ENCODE results near the gene TRHDE. TPM values are rescaled to one million over a fixed set of nuclear protein-coding genes. Genes with fewer than 3 reads are reported as not detected.

TRHDE gene
- total and polyA plus RNA-seq, 3 donors from 2014 or later: 2.8 to 8.5 (median 3.9) TPM

DNA sequence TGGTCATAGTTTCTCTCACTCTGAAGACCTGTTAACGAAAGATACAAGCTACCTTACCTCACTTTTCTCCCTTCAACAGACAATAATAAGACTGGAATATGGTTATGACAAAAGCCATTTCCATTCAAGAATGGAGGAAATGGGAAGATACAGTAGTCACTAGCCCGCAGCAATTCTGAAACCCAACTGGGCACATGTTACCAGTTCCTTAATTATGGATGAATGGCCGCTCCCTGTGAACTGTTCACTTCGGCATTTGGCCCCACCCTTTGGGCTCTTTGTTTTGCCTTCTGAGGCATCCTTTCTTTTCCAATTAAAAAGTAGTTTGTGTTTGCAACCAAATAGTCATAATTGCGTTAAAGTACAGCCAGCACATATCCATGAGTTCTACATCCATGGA lies 19.0 kb downstream of the TRHDE start:
- Histone ChIP-seq H3K36me3 (ENCODE audit: low read depth, missing control alignments) (no peaks in the 10 kb centered on the region), H3K4me1 (no peaks in the 10 kb centered on the region), H3K27me3 (no peaks in the 10 kb centered on the region), H3K27ac (no peak overlapping the region), H3K9me3 (no peaks in the 10 kb centered on the region), H3K4me3 (no peak overlapping the region)
- WGBS, 2 donors: 89 to 92% methylated on average over 5 of the region's 5 CpGs
- TF ChIP-seq, protein P1, sequence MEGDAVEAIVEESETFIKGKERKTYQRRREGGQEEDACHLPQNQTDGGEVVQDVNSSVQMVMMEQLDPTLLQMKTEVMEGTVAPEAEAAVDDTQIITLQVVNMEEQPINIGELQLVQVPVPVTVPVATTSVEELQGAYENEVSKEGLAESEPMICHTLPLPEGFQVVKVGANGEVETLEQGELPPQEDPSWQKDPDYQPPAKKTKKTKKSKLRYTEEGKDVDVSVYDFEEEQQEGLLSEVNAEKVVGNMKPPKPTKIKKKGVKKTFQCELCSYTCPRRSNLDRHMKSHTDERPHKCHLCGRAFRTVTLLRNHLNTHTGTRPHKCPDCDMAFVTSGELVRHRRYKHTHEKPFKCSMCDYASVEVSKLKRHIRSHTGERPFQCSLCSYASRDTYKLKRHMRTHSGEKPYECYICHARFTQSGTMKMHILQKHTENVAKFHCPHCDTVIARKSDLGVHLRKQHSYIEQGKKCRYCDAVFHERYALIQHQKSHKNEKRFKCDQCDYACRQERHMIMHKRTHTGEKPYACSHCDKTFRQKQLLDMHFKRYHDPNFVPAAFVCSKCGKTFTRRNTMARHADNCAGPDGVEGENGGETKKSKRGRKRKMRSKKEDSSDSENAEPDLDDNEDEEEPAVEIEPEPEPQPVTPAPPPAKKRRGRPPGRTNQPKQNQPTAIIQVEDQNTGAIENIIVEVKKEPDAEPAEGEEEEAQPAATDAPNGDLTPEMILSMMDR (IDR thresholded peaks at IDR 0.05): no peak
- TF ChIP-seq POLR2A (IDR thresholded peaks at IDR 0.05): no peak
- intact Hi-C loops (cut with DNase I; ENCODE audit: low total_unique reads): no loop called here
- DNase-seq: no peak

DNA sequence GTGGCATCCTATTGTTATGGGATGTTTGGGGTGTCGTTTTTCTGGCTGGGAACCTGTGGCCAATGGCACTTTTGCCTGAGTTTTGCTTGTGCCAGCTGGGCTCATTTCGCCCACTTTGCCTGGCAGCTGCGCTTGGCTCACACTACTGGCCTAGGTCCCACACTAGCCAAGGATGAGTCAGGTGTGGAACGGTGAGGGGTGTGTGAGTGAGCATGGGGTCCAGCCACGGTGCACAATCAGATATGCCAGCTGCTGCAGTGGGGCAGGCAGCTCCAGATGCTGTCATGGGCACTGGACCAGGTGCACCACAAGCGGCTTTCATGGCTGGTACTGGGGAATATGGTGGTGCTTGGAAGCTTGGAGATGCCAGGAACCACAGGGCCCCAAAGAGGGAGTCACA lies 21.5 kb downstream of the TRHDE start:
- H3K27me3 ChIP-seq: no peaks in the 10 kb centered on the region
- intact Hi-C loops (cut with DNase I; ENCODE audit: low total_unique reads): no loop called here
- no peaks in the 10 kb centered on the region for H3K36me3 ChIP-seq (ENCODE audit: low read depth, missing control alignments)
- 93 to 95% methylated on average over 6 of the region's 6 CpGs for WGBS, 2 donors
- no peak for TF ChIP-seq POLR2A (IDR thresholded peaks at IDR 0.05)
- TF ChIP-seq, protein P1 (IDR thresholded peaks at IDR 0.05): no peak
- no peak overlapping the region for H3K4me3 ChIP-seq
- DNase-seq: no peak
- H3K9me3 ChIP-seq: no peaks in the 10 kb centered on the region
- no peak overlapping the region for H3K27ac ChIP-seq
- H3K4me1 ChIP-seq: no peaks in the 10 kb centered on the region

DNA sequence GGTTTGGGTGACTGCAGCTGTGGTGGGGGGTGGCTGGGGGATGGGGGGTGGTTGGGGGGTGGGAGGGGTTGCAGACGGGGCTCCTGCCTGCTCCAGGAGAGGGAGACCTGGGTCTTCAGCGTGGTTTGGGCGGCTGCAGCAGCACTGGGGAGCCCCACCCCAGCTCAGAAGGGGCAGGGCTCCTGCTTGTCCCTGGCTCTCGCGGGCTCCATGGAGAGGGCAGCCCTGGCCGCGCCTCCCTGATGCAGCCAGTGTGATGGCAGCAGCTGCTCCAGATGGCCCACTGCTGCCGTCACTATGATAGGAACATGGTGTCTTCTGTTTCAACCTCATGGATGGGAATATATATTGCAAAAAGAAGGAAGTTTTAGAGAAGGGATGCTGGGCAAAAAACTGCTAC lies 22.9 kb downstream of the TRHDE start:
- Histone ChIP-seq H3K9me3 (no peaks in the 10 kb centered on the region), H3K27ac (no peak overlapping the region), H3K4me1 (no peaks in the 10 kb centered on the region), H3K27me3 (no peaks in the 10 kb centered on the region), H3K4me3 (no peak overlapping the region), H3K36me3 (ENCODE audit: low read depth, missing control alignments) (no peaks in the 10 kb centered on the region)
- TF ChIP-seq, protein P1 (IDR thresholded peaks at IDR 0.05): no peak
- no peak for TF ChIP-seq POLR2A (IDR thresholded peaks at IDR 0.05)
- WGBS, 2 donors: 94 to 97% methylated on average over 5 to 8 of the region's 8 CpGs
- DNase-seq: no peak
- intact Hi-C loops (cut with DNase I; ENCODE audit: low total_unique reads): no loop called here

DNA sequence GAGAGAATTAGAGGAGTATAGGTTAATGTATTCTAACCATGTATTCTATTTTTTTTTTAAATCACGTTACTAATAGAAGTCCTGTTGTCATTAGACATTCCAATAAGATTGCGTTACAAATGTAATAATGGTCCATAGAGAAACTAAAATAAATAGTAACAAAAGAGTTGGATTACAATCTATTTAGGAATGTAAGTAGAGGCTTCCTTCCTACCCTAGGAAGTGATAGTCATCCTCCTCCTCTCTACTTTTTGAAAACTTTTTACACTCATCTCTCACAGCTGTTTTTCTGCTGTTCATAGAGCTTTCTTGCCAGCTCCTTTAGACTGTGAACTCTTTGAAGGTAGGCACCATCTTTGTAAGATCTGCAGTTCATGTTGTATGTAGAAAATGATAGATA lies 23.6 kb downstream of the TRHDE start:
- no peaks in the 10 kb centered on the region for H3K27me3 ChIP-seq
- no peaks in the 10 kb centered on the region for H3K36me3 ChIP-seq (ENCODE audit: low read depth, missing control alignments)
- 67 to 81% methylated on average over 2 of the region's 2 CpGs for WGBS, 2 donors
- intact Hi-C loops (cut with DNase I; ENCODE audit: low total_unique reads): no loop called here
- H3K4me1 ChIP-seq: no peaks in the 10 kb centered on the region
- no peaks in the 10 kb centered on the region for H3K9me3 ChIP-seq
- DNase-seq: no peak
- no peak for TF ChIP-seq POLR2A (IDR thresholded peaks at IDR 0.05)
- TF ChIP-seq, protein P1 (IDR thresholded peaks at IDR 0.05): no peak
- H3K4me3 ChIP-seq: no peak overlapping the region
- no peak overlapping the region for H3K27ac ChIP-seq

DNA sequence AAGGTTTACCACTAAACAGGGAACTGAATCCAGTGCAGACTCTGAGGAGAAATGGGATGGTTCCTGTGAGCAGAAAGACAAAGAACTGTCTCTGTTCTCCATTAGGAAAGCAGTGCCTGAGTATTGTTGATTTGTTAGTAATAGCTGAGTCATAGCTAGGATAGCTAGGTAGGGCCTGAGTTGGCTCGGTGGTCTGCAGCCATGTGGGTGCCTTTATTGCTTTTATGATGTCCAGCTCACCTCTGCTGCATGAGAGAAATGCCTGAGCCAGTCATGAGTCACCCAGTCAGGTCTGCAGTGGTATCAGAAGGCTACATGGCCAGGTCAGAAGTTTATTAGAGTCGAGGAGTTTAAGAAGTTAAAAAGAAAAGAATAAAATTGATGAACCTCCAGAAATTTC lies 24.2 kb downstream of the TRHDE start:
- no peak for DNase-seq
- Histone ChIP-seq H3K4me1 (no peaks in the 10 kb centered on the region), H3K27ac (no peak overlapping the region), H3K27me3 (no peaks in the 10 kb centered on the region), H3K9me3 (no peaks in the 10 kb centered on the region), H3K4me3 (no peak overlapping the region), H3K36me3 (ENCODE audit: low read depth, missing control alignments) (no peaks in the 10 kb centered on the region)
- intact Hi-C loops (cut with DNase I; ENCODE audit: low total_unique reads): no loop called here
- TF ChIP-seq, protein P1 (IDR thresholded peaks at IDR 0.05): no peak
- no peak for TF ChIP-seq POLR2A (IDR thresholded peaks at IDR 0.05)
- WGBS, 2 donors: 65 to 88% methylated on average over 2 of the region's 2 CpGs

Measured in testis (tissue), 3 donors.